ENCODE data around the gene USP32. TPM values are rescaled to one million over a fixed set of nuclear protein-coding genes. Genes with fewer than 3 reads are reported as not detected.

Gene USP32
- total and polyA plus RNA-seq, 2 of the 8 experiments (the other 6 are each of a cell fraction or from before 2014, with no cell fraction given): 29.6 to 112 TPM

GRCh38 chr17:60159479-60159866 lies 232.5 kb downstream of the USP32 start:
- Histone ChIP-seq H3K4me1 (replicated peaks in 1 of 4; ENCODE audit: control insufficient read depth in 3 of 4, insufficient read depth in 4 of 4, low read length in 3 of 4) (peaks cover 7 to 51% (median 36%) of the 10 kb centered on the region in 4 experiments), H3K36me3 (ENCODE audit: control insufficient read depth in 2 of 4, insufficient read depth in 4 of 4, low read length in 3 of 4) (no peaks in the 10 kb centered on the region), H2BK20ac (ENCODE audit: low read length) (0 out of 2 replicates have a peak overlapping the region, but pooled peaks have one; percentile 5), H3K79me2 (ENCODE audit: control insufficient read depth in 1 of 2, insufficient read depth in 2 of 2, low read length in 2 of 2) (no peaks in the 10 kb centered on the region), H3K14ac (ENCODE audit: insufficient read length) (no peak overlapping the region), H2AFZ (ENCODE audit: low read length) (no peak overlapping the region), H4K20me1 (replicated peaks in 1 of 2; ENCODE audit: control insufficient read depth in 1 of 2, insufficient read depth in 2 of 2, low read length in 2 of 2) (peaks cover 0 to 3% of the 10 kb centered on the region in 2 experiments), H3K4me2 (ENCODE audit: insufficient read depth in 1 of 2, low read depth in 2 of 2, low read length in 2 of 2) (peak overlapping the region; percentile 24 to 46; a peak in 3 of 4 replicates), H2BK120ac (replicated peaks; ENCODE audit: low read depth, low read length) (no peak overlapping the region), H2BK12ac (ENCODE audit: low read depth, low read length) (0 out of 2 replicates have a peak overlapping the region, but pooled peaks have one; percentile 22), H4K8ac (ENCODE audit: extremely low read depth, insufficient read depth, low read length) (no peak overlapping the region), H3K27ac (ENCODE audit: low read depth, low read length) (no peak overlapping the region), H4K91ac (replicated peaks; ENCODE audit: insufficient read length, low read length) (no peak overlapping the region), H3K18ac (ENCODE audit: extremely low read depth, low read length) (no peak overlapping the region), H4K5ac (ENCODE audit: insufficient read length, low read depth, low read length) (no peak overlapping the region), H2BK5ac (ENCODE audit: low read depth, low read length) (peak overlapping the region; percentile 78; the same call in 1 of the 2 replicates), H3K23me2 (ENCODE audit: low read depth, low read length) (peaks cover 8% of the 10 kb centered on the region; the same call in 1 of the 2 replicates), H3K4me3 (ENCODE audit: extremely low read depth in 1 of 4, insufficient read depth in 2 of 4, low read depth in 3 of 4, low read length in 4 of 4) (peak overlapping the region in 1 of 4 experiments; percentile 22; a peak in 3 of 8 replicates), H3K4ac (replicated peaks; ENCODE audit: insufficient read length, low read depth, low read length) (no peak overlapping the region), H2BK15ac (ENCODE audit: low read length) (no peak overlapping the region), H3K56ac (replicated peaks; ENCODE audit: insufficient read length, low read depth, low read length) (no peak overlapping the region), H3K9me3 (ENCODE audit: insufficient read depth in 2 of 2, low read depth in 1 of 2, low read length in 1 of 2) (no peaks in the 10 kb centered on the region), H3K9ac (replicated peaks in 1 of 4; ENCODE audit: extremely low read depth in 1 of 4, low read depth in 3 of 4, low read length in 3 of 4) (no peak overlapping the region), H3K27me3 (replicated peaks in 1 of 4; ENCODE audit: control insufficient read depth in 3 of 4, extremely low read depth in 1 of 4, insufficient read depth in 3 of 4, low read length in 3 of 4) (no peaks in the 10 kb centered on the region), H2AK5ac (ENCODE audit: low read depth, low read length) (no peak overlapping the region), H3K23ac (ENCODE audit: insufficient read length) (no peak overlapping the region), H3K79me1 (ENCODE audit: low read depth, low read length) (no peaks in the 10 kb centered on the region)
- FAIRE-seq (no peak), DNase-seq (ENCODE audit: low read depth in 1 of 2, low spot score in 2 of 2) (no peak)
- ChIA-PET CTCF (ENCODE audit: partially characterized antibody) (interaction anchor here (0.6 to 9.0 kb wide), 7 partner anchors 7 to 72 kb away, joined by 3 to 148 read pairs (median 6); partner anchors contain the start of gene CA4), POLR2A (ENCODE audit: partially characterized antibody) (interaction anchor here (0.8 to 3.1 kb wide), 6 partner anchors 9 to 19 kb away, joined by 3 to 23 read pairs (median 5); partner anchors contain the start of gene CA4)
- WGBS, 2 experiments (ENCODE audit: extremely low coverage in 1 of 2, insufficient coverage in 1 of 2, insufficient read length in 1 of 2, insufficient replicate concordance in 2 of 2, low coverage in 1 of 2, low lambda C conversion rate in 2 of 2, missing lambda C conversion rate in 1 of 2): 67% methylated on average over 6 of the region's 6 CpGs; no CpG with 5 or more reads in 1 of the 2 experiments
- no peak for TF ChIP-seq SAP30 (IDR thresholded peaks at IDR 0.05; ENCODE audit: insufficient read depth, insufficient replicate concordance, low read length)
- no peak for TF ChIP-seq CHD2 (IDR thresholded peaks at IDR 0.05; ENCODE audit: low read length)
- no peak for TF ChIP-seq BRCA1 (IDR thresholded peaks at IDR 0.05; ENCODE audit: low read depth, low read length)
- TF ChIP-seq TBP (IDR thresholded peaks at IDR 0.05; ENCODE audit: low read depth, low read length): no peak
- no peak for TF ChIP-seq ASH2L (IDR thresholded peaks at IDR 0.05; ENCODE audit: low read length)
- no peak for TF ChIP-seq NANOG (IDR thresholded peaks at IDR 0.05; ENCODE audit: insufficient read depth, low read depth, low read length, poor library complexity, severe bottlenecking)
- TF ChIP-seq HDAC6 (IDR thresholded peaks at IDR 0.05; ENCODE audit: low read depth, low read length): no peak
- no peak for TF ChIP-seq SP1 (IDR thresholded peaks at IDR 0.05; ENCODE audit: low read depth, low read length)
- no peak for TF ChIP-seq BACH1 (IDR thresholded peaks at IDR 0.05; ENCODE audit: low read length)
- no peak for TF ChIP-seq EGR1 (IDR thresholded peaks at IDR 0.05; ENCODE audit: borderline replicate concordance, low read depth, low read length)
- TF ChIP-seq TAF7 (optimal IDR thresholded peaks at IDR 0.05; ENCODE audit: borderline replicate concordance, low read depth, low read length): no peak
- TF ChIP-seq MAFK (IDR thresholded peaks at IDR 0.05; ENCODE audit: low read depth, low read length): no peak
- TF ChIP-seq CTBP2 (IDR thresholded peaks at IDR 0.05; ENCODE audit: borderline replicate concordance, insufficient read depth, insufficient read length, low read length): no peak
- TF ChIP-seq RXRA (IDR thresholded peaks at IDR 0.05; ENCODE audit: insufficient read depth, low read depth, low read length): no peak
